ENCODE results near the gene LRFN4. TPM values are rescaled to one million over a fixed set of nuclear protein-coding genes. Genes with fewer than 3 reads are reported as not detected.

Gene LRFN4
- total RNA-seq, 1 donor from 2014 or later, result 36.2 TPM

DNA sequence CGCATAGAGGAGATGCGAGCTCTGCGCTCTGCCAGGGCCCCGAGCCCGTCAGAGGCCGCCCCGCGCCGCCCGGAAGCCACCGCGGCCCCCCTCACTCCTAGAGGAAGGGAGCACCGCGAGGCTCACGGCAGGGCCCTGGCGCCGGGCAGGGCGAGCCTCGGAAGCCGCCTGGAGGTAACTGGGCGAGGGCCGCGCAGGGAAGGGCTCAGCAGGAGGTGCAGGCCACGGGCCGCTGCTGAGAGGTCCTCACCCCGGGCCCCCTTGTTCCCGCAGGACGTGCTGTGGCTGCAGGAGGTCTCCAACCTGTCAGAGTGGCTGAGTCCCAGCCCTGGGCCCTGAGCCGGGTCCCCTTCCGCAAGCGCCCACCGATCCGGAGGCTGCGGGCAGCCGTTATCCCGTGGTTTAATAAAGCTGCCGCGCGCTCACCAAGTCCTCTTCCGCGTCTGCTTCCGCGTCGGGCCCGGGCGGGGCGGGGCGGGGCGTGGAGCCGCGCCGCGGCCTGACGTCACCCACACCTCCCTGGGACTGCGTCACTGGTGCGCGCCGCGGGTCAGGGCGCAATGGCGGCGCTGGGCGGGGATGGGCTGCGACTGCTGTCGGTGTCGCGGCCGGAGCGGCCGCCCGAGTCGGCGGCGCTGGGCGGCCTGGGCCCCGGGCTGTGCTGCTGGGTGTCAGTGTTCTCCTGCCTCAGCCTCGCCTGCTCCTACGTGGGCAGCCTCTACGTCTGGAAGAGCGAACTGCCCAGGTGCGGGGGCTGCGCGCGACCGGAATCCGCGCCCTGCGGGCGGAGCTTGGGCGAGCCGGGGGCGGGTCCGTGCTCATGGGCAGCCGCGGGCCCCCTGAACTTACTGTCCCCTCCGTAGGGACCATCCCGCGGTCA is 13.7 kb upstream of the LRFN4 start, which contains the start of gene RCE1:
Gene RCE1, plus strand, starts transcription at position 546 of the 880 bp plus-strand sequence. Its CDS starts 15 bp downstream, at position 561.
- Mint-ChIP-seq H3K27ac (ENCODE audit: unreplicated experiment) (peak within 1 kb of the TSS; percentile 97), H3K4me3 (peak within 1 kb of the TSS; percentile 97), H3K27me3 (ENCODE audit: low read depth) (no peaks in the 10 kb centered on the region), H3K9me3 (no peaks in the 10 kb centered on the region), H3K4me1 (peaks cover 15% of the 10 kb centered on the region), H3K36me3 (ENCODE audit: low read depth) (no peaks in the 10 kb centered on the region)
- DNase-seq (ENCODE audit: low read depth, low spot score), result peak; percentile 85
- no peak for TF ChIP-seq CTCF (conservative IDR thresholded peaks at IDR 0.05)

DNA sequence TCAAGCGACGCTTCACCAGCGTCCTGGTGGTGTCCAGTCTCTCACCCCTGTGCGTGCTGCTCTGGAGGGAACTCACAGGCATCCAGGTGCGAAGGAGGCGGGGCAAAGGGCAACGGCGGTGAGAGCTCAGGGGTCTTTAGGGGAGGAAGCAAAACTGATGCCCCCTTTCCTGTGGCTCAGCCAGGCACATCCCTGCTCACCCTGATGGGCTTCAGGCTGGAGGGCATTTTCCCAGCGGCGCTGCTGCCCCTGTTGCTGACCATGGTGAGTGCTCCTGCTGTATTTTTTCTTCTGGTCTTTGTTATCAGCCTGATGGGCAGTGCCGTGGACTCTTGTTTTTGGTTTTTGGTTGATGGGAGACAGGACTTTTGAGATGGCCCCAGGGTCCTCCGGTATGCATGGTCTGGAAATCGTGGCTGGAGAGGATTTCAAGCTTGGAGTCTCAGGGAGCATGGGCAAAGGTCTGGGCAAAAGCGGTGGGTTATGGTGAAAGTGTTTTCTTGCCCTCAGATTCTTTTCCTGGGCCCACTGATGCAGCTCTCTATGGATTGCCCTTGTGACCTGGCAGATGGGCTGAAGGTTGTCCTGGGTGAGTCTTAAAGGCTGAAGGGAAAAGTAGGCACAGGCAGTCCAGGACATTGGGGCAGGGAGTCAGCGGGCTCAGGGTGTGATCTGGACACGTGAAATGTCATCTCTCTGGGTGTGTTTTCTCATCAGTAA is 12.9 kb upstream of the LRFN4 start:
- TF ChIP-seq CTCF (conservative IDR thresholded peaks at IDR 0.05), result no peak
- DNase-seq (ENCODE audit: low read depth, low spot score), result no peak
- Mint-ChIP-seq H3K4me1 (peaks cover 15% of the 10 kb centered on the region), H3K9me3 (no peaks in the 10 kb centered on the region), H3K27me3 (ENCODE audit: low read depth) (no peaks in the 10 kb centered on the region), H3K4me3 (peak overlapping the region; percentile 97), H3K27ac (ENCODE audit: unreplicated experiment) (peak overlapping the region; percentile 94), H3K36me3 (ENCODE audit: low read depth) (no peaks in the 10 kb centered on the region)

DNA sequence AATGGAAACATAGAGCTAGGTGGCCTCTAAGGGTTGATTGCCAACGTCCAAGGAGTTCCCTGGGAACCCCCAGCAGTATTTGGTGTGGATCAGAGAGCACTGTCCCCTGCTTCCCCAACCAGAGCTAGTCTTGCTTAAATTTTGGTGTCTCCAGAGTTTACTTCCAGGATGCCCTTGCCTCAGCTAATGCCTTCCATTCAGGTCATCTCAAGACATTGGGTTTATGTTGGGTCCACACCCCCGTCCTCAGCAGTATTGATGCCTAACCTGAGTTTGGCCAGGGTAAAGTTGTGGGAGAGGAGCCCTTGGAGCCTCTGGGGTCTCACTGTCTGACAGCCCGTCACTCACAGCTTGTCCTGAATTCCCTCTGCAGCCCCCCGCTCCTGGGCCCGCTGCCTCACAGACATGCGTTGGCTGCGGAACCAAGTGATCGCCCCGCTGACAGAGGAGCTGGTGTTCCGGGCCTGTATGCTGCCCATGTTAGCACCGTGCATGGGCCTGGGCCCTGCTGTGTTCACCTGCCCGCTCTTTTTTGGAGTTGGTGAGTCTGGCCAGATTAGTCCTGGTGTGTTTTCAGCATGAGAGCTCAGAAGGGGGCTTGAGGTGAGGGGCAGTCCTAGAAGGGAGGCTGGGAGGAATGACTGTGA is 12.2 kb upstream of the LRFN4 start:
- no peak for DNase-seq (ENCODE audit: low read depth, low spot score)
- H3K9me3 Mint-ChIP-seq, result no peaks in the 10 kb centered on the region
- no peaks in the 10 kb centered on the region for H3K36me3 Mint-ChIP-seq (ENCODE audit: low read depth)
- peak overlapping the region; percentile 97 for H3K4me3 Mint-ChIP-seq
- peaks cover 15% of the 10 kb centered on the region for H3K4me1 Mint-ChIP-seq
- TF ChIP-seq CTCF (conservative IDR thresholded peaks at IDR 0.05), result no peak
- no peak overlapping the region for H3K27ac Mint-ChIP-seq (ENCODE audit: unreplicated experiment)
- H3K27me3 Mint-ChIP-seq (ENCODE audit: low read depth), result no peaks in the 10 kb centered on the region

DNA sequence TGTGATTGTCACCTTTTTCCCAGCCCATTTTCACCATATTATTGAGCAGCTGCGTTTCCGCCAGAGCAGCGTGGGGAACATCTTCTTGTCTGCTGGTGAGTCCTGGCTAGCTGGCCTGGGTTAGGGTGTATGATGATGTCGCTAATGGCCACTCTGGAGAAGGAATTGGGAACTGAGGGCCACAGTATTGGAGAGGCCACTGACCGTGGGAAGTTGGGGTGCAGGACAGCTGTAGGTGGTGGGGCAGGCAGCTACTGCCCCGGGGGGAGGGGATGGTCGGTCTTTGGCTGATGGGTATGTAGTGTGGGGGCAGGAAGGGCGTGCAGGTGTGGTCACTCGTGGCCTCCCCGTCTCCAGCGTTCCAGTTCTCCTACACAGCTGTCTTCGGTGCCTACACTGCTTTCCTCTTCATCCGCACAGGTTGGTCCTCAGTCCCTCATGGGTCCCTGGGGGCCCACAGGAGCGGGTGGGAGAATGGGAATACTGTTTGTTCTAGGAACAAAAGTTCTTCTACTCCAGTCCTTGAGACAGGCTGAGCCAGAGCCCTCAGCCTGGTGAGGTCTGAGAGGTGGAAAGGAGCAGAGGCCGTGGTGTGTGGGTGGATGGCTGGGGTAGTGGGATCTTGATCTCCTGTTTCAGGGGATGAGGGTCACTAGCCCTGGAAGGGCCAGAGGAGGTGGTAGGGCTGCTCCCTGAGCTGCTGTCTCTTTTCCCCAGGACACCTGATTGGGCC is 11.6 kb upstream of the LRFN4 start:
- no peaks in the 10 kb centered on the region for H3K27me3 Mint-ChIP-seq (ENCODE audit: low read depth)
- DNase-seq (ENCODE audit: low read depth, low spot score), result no peak
- H3K4me1 Mint-ChIP-seq, result peaks cover 15% of the 10 kb centered on the region
- no peaks in the 10 kb centered on the region for H3K36me3 Mint-ChIP-seq (ENCODE audit: low read depth)
- no peak overlapping the region for H3K27ac Mint-ChIP-seq (ENCODE audit: unreplicated experiment)
- peak overlapping the region; percentile 97 for H3K4me3 Mint-ChIP-seq
- no peaks in the 10 kb centered on the region for H3K9me3 Mint-ChIP-seq
- no peak for TF ChIP-seq CTCF (conservative IDR thresholded peaks at IDR 0.05)

DNA sequence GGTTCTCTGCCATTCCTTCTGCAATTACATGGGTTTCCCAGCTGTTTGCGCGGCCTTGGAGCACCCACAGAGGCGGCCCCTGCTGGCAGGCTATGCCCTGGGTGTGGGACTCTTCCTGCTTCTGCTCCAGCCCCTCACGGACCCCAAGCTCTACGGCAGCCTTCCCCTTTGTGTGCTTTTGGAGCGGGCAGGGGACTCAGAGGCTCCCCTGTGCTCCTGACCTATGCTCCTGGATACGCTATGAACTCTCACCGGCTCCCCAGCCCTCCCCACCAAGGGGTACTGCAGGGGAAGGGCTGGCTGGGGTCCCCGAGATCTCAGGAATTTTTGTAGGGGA is 11.0 kb upstream of the LRFN4 start:
- peak overlapping the region; percentile 97 for H3K4me3 Mint-ChIP-seq
- H3K9me3 Mint-ChIP-seq, result no peaks in the 10 kb centered on the region
- peaks cover 15% of the 10 kb centered on the region for H3K4me1 Mint-ChIP-seq
- TF ChIP-seq CTCF (conservative IDR thresholded peaks at IDR 0.05), result no peak
- no peak overlapping the region for H3K27ac Mint-ChIP-seq (ENCODE audit: unreplicated experiment)
- H3K36me3 Mint-ChIP-seq (ENCODE audit: low read depth), result no peaks in the 10 kb centered on the region
- no peak for DNase-seq (ENCODE audit: low read depth, low spot score)
- H3K27me3 Mint-ChIP-seq (ENCODE audit: low read depth), result no peaks in the 10 kb centered on the region

All from neural crest cell (in vitro differentiated cells).